K562 (cell line): ENCODE results near the gene MLLT3. TPM values are rescaled to one million over a fixed set of nuclear protein-coding genes. Genes with fewer than 3 reads are reported as not detected.

Experiments
- ATAC-seq: fragments of 200-7000 bp; cut with Tn5 transposase; 3 replicates; pipeline ENCODE4 v1.9.1; 2020; ENCODE audit warnings: moderate library complexity
- BruUV-seq: library from RNA; stranded (reverse); fragments of 400-500 nt; replicated peaks from 2 replicates; lab custom pipeline; 2021; lab: Mats Ljungman, UMichigan
- CTCF ChIA-PET: fragments of 300-600 bp; formaldehyde crosslinking; extraction: SDS; loops from one replicate; lab custom pipeline; 2021; ENCODE audit warnings: low intra/inter-chr PET ratio; lab: Yijun Ruan, JAX
- POLR2A ChIA-PET: fragments of 300-600, 350-650 bp; sonication (Branson Sonifier 250); formaldehyde crosslinking; extraction: SDS; loops from one replicate; lab custom pipeline; 2021; ENCODE audit warnings: antibody characterized with exemption, inconsistent platforms; lab: Yijun Ruan, JAX
- DNase-seq, 4 experiments: peaks; one replicate each; pipeline versions ENCODE4 v3.0.0 to v3.0.0-alpha.2; 2011 to 2018; ENCODE audit warnings: low spot score in 3 of 4, mixed read lengths in 3 of 4; ENCODE audit errors: extremely low read depth in 1 of 4
- FAIRE-seq: peaks from 2 replicates; lab custom pipeline; 2011; peaks lifted over from hg19 to GRCh38; lab: Jason Lieb, UNC
- H2AFZ ChIP-seq: 2 replicates; pipeline ENCODE4 v1.6.0; 2011; ENCODE audit warnings: low read depth, low read length, control low read depth, inconsistent platforms
- H3K27ac ChIP-seq: fragments of 200-600 bp; 3 replicates; pipeline ENCODE4 v1.8.0; 2011; ENCODE audit warnings: low read depth, mild to moderate bottlenecking, control low read depth, inconsistent platforms, low read length, moderate library complexity, mixed read lengths; ENCODE audit errors: extremely low read depth
- H3K27me3 ChIP-seq, 2 experiments: fragments of 300-600 bp in 1 of 2; 2 replicates in 1 of 2; 3 replicates in 1 of 2; pipeline versions ENCODE4 v1.6.0 to v1.8.0; 2011; ENCODE audit warnings: inconsistent platforms in 2 of 2, low read length in 2 of 2, mild to moderate bottlenecking in 1 of 2, mixed read lengths in 1 of 2, moderate library complexity in 1 of 2; ENCODE audit not compliant: control insufficient read depth in 2 of 2, insufficient read depth in 2 of 2
- H3K36me3 ChIP-seq: fragments of 300-600 bp; 3 replicates; pipeline ENCODE4 v1.8.0; 2011; ENCODE audit warnings: mild to moderate bottlenecking, low read length, inconsistent platforms; ENCODE audit not compliant: control insufficient read depth, insufficient read depth
- H3K4me1 ChIP-seq, 2 experiments: fragments of 200-600 bp in 1 of 2; replicated peaks in 1 of 2; 2 replicates in 1 of 2; 3 replicates in 1 of 2; pipeline versions ENCODE4 v1.5.1 to v1.8.0; 2011; ENCODE audit warnings: inconsistent platforms in 2 of 2, low read length in 2 of 2, mild to moderate bottlenecking in 1 of 2, mixed read lengths in 1 of 2, moderate library complexity in 1 of 2; ENCODE audit not compliant: control insufficient read depth in 2 of 2, insufficient read depth in 2 of 2
- H3K4me2 ChIP-seq: 2 replicates; pipeline ENCODE4 v1.6.1; 2011; ENCODE audit warnings: low read length, control low read depth, inconsistent platforms, mixed read lengths; ENCODE audit not compliant: insufficient read depth
- H3K4me3 ChIP-seq: fragments of 200-600 bp; sonication (generic), shearing (Covaris generic); 2 replicates; pipeline ENCODE4 v1.5.1; 2016; ENCODE audit warnings: control low read depth, inconsistent platforms
- H3K79me2 ChIP-seq: fragments of 200-600 bp; 3 replicates; pipeline ENCODE4 v1.8.0; 2011; ENCODE audit warnings: low read length, inconsistent platforms; ENCODE audit not compliant: control insufficient read depth, insufficient read depth
- H3K9ac ChIP-seq, 2 experiments: 2 replicates each; pipeline versions ENCODE4 v1.6.0 to v1.6.1; 2011; ENCODE audit warnings: low read depth in 2 of 2, low read length in 2 of 2, control low read depth in 1 of 2, inconsistent platforms in 1 of 2, mild to moderate bottlenecking in 1 of 2, mixed read lengths in 1 of 2; ENCODE audit not compliant: insufficient read depth in 1 of 2
- H3K9me1 ChIP-seq: one replicate; pipeline ENCODE4 v1.6.0; 2011; ENCODE audit warnings: inconsistent platforms, mild to moderate bottlenecking, low read length, moderate library complexity; ENCODE audit not compliant: control insufficient read depth, insufficient read depth
- H3K9me3 ChIP-seq: replicated peaks from 2 replicates; pipeline ENCODE4 v1.5.1; 2011; ENCODE audit warnings: low read depth, low read length, inconsistent platforms; ENCODE audit not compliant: control insufficient read depth, insufficient read depth
- H4K20me1 ChIP-seq: replicated peaks from 2 replicates; pipeline ENCODE4 v1.6.1; 2011; ENCODE audit warnings: low read length, inconsistent platforms, mixed read lengths; ENCODE audit not compliant: control insufficient read depth, insufficient read depth
- BCOR ChIP-seq: fragments of 450-650 bp; IDR thresholded peaks from 2 replicates; pipeline ENCODE4 v1.6.1; 2016
- CCAR2 ChIP-seq: fragments of 200-400 bp; formaldehyde crosslinking; IDR thresholded peaks from 2 replicates; pipeline ENCODE4 v1.6.1; 2017; ENCODE audit warnings: mild to moderate bottlenecking, low read depth, low read length
- FOXJ2 ChIP-seq: fragments of 200-800 bp; sonication (Bioruptor generic); IDR thresholded peaks from 2 replicates; pipeline ENCODE4 v1.6.1; 2016; ENCODE audit warnings: missing genetic modification characterization, missing compliant biosample characterization
- FOXK2 ChIP-seq, 2 experiments: fragments of 450-650 bp; IDR thresholded peaks in 1 of 2; conservative IDR thresholded peaks in 1 of 2; 2 replicates each; pipeline ENCODE4 v1.6.1; 2016; ENCODE audit warnings: low read depth in 2 of 2, mild to moderate bottlenecking in 1 of 2
- KDM2B ChIP-seq: fragments of 250-450 bp; sonication (Bioruptor Pico); IDR thresholded peaks from 2 replicates; pipeline ENCODE4 v1.8.0; 2021; ENCODE audit warnings: mild to moderate bottlenecking, moderate library complexity
- MAFF ChIP-seq: IDR thresholded peaks from 2 replicates; pipeline ENCODE4 v1.6.1; 2012; ENCODE audit warnings: low read length, improper control_type of control experiment
- NFE2L1 ChIP-seq: fragments of 450-650 bp; IDR thresholded peaks from 2 replicates; pipeline ENCODE4 v1.6.1; 2016; ENCODE audit warnings: missing genetic modification characterization, low read depth, mild to moderate bottlenecking, missing compliant biosample characterization, moderate library complexity, borderline replicate concordance
- NR2C2 ChIP-seq, 2 experiments: fragments of 200-800 bp in 1 of 2; sonication (Bioruptor generic) in 1 of 2; sonication (generic) in 1 of 2; formaldehyde crosslinking in 1 of 2; IDR thresholded peaks; 2 replicates each; pipeline versions ENCODE4 v1.6.1 to v1.8.0; 2016 to 2022; ENCODE audit warnings: mild to moderate bottlenecking in 1 of 2, missing compliant biosample characterization in 1 of 2, missing genetic modification characterization in 1 of 2, missing genetic modification reagents in 1 of 2
- POLR2A ChIP-seq: fragments of 450-650 bp; conservative IDR thresholded peaks from 2 replicates; pipeline ENCODE4 v1.6.1; 2016
- RBM17 ChIP-seq: fragments of 200-400 bp; formaldehyde crosslinking; IDR thresholded peaks from 2 replicates; pipeline ENCODE4 v1.6.1; 2017; ENCODE audit warnings: low read depth, mild to moderate bottlenecking, low read length, borderline replicate concordance
- RBM39 ChIP-seq: fragments of 200-400 bp; formaldehyde crosslinking; optimal IDR thresholded peaks from 2 replicates; pipeline ENCODE3; 2018; ENCODE audit warnings: low read depth, low read length
- SIN3A ChIP-seq, 2 experiments: fragments of 150-350 bp in 1 of 2; IDR thresholded peaks; 2 replicates each; pipeline ENCODE4 v1.6.1; 2011 to 2016; ENCODE audit warnings: borderline replicate concordance in 2 of 2, low read depth in 2 of 2, low read length in 2 of 2, mild to moderate bottlenecking in 2 of 2, moderate library complexity in 2 of 2; ENCODE audit not compliant: control insufficient read depth in 1 of 2
- TAF1 ChIP-seq: IDR thresholded peaks from 2 replicates; pipeline ENCODE4 v1.6.1; 2011; ENCODE audit warnings: mild to moderate bottlenecking, low read length, moderate library complexity; ENCODE audit not compliant: insufficient read depth, control insufficient read depth, severe bottlenecking; ENCODE audit errors: extremely low read depth
- WHSC1 ChIP-seq: IDR thresholded peaks from one replicate; pipeline ENCODE4 v1.6.1; 2012; ENCODE audit warnings: low read length, control low read depth, inconsistent platforms
- ZFP91 ChIP-seq: sonication (generic); formaldehyde crosslinking; IDR thresholded peaks from 2 replicates; pipeline ENCODE4 v1.8.0; 2022; ENCODE audit warnings: mild to moderate bottlenecking, missing genetic modification reagents
- ZNF174 ChIP-seq: fragments of 250-450 bp; sonication (Bioruptor Pico); IDR thresholded peaks from 2 replicates; pipeline ENCODE4 v1.4.0; 2020; ENCODE audit warnings: mild to moderate bottlenecking
- WGBS: fragments of 100-300 bp; shearing (Covaris generic); methylation state at CpG from one replicate; pipeline ENCODE4 v1.1.6; 2016; ENCODE audit warnings: low coverage, mixed read lengths; ENCODE audit not compliant: insufficient coverage; ENCODE audit errors: missing lambda C conversion rate; 5-methylcytosine and 5-hydroxymethylcytosine counted together
- in situ Hi-C: fragments of 300-500 bp; cut with MboI; formaldehyde crosslinking; loops from 4 replicates; pipeline ENCODE4 v1.15.0; 2018; ENCODE audit warnings: inconsistent platforms, mixed read lengths
- intact Hi-C: fragments of 100-400 bp; cut with micrococcal nuclease; formaldehyde crosslinking; loops from 2 replicates; pipeline ENCODE4 v1.14.2; 2022
- polyA plus RNA-seq, 8 experiments: library from polyadenylated mRNA; depleted of rRNA in 4 of 8; stranded (reverse) in 5 of 8; unstranded in 3 of 8; fragments of >200 nt; fragmentation: Nextera tagmentation in 2 of 8; fragmentation: Illumina TruSeq in 1 of 8; extraction: Ambion mirVana in 2 of 8; extraction: Trizol in 1 of 8; gene quantifications; 2 replicates each; pipeline versions ENCODE4 v1.2.1 to v1.2.3, GENCODE V29; 2011 to 2014; ENCODE audit warnings: inconsistent platforms in 1 of 8, missing spikeins in 1 of 8
- total RNA-seq, 7 experiments: library from RNA; depleted of rRNA in 6 of 7; stranded (reverse); fragments of >200 nt in 6 of 7; fragmentation: Illumina TruSeq in 2 of 7; extraction: Trizol in 2 of 7; gene quantifications; 2 replicates each; pipeline versions ENCODE4 v1.2.1 to v1.2.3, GENCODE V29; 2011 to 2021; ENCODE audit warnings: low replicate concordance in 1 of 7
- TF ChIP-seq, protein P1 (sequence below): fragments of 450-650 bp; IDR thresholded peaks from 2 replicates; pipeline ENCODE4 v1.6.1; 2016; ENCODE audit warnings: borderline replicate concordance
- TF ChIP-seq, protein P2 (sequence below): fragments of 450-650 bp; IDR thresholded peaks from 2 replicates; pipeline ENCODE4 v1.6.1; 2016; ENCODE audit warnings: mild to moderate bottlenecking

MLLT3 gene
- total and polyA plus RNA-seq, 9 of the 15 experiments (the other 6 are each of a cell fraction or from before 2014, with no cell fraction given), result 0.07 to 0.42 (median 0.22) TPM; not detected in 4

DNA sequence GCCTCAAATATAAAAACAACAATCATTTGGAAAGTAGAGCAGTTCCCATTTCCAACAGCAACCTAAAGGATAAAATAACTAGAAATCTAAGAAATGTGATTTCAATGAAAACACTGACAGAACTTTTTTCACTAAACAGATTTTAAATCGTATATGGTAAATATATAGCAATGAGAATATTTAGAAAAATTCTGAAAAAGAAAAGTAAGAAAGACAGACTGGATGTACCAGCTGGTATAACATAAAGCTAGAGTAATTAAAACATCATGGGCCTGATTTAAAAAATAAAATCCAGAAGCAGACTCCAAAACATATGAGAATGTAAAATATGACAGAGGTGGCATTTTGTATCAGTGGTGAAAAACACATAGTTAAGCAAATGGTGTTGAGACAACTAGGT is 308.9 kb downstream of the MLLT3 start:
- Histone ChIP-seq H3K27ac (no peak overlapping the region), H3K36me3 (no peaks in the 10 kb centered on the region), H3K9me1 (no peaks in the 10 kb centered on the region), H3K4me3 (no peak overlapping the region), H3K79me2 (no peaks in the 10 kb centered on the region), H3K27me3 (no peaks in the 10 kb centered on the region), H3K9me3 (no peaks in the 10 kb centered on the region), H4K20me1 (no peaks in the 10 kb centered on the region), H2AFZ (no peak overlapping the region), H3K9ac (no peak overlapping the region), H3K4me1 (no peaks in the 10 kb centered on the region), H3K4me2 (no peak overlapping the region)
- FAIRE-seq (no peak), DNase-seq (no peak), ATAC-seq (no peak)
- WGBS, result 0% methylated on average over 1 of the region's 1 CpG
- TF ChIP-seq MAFF (no peak), RBM17 (no peak), SIN3A (IDR thresholded peaks at IDR 0.05; ENCODE audit: borderline replicate concordance in 2 of 2, control insufficient read depth in 1 of 2, low read depth in 2 of 2, low read length in 2 of 2) (no peak), FOXK2 (conservative IDR thresholded peaks at IDR 0.05 in 1 of 2, IDR thresholded peaks at IDR 0.05 in 1 of 2; ENCODE audit: low read depth in 2 of 2) (no peak), POLR2A (no peak), BCOR (no peak), RBM39 (no peak), KDM2B (CRISPR knock-in tag) (no peak), FOXJ2 (tag) (no peak), ZFP91 (CRISPR knock-in tag) (no peak), TAF1 (no peak), ZNF174 (no peak), WHSC1 (no peak), CCAR2 (no peak), NFE2L1 (tag) (no peak), NR2C2 (CRISPR knock-in tag; IDR thresholded peaks at IDR 0.05) (no peak), NR2C2 (tag; IDR thresholded peaks at IDR 0.05) (no peak)
- TF ChIP-seq, protein P1, sequence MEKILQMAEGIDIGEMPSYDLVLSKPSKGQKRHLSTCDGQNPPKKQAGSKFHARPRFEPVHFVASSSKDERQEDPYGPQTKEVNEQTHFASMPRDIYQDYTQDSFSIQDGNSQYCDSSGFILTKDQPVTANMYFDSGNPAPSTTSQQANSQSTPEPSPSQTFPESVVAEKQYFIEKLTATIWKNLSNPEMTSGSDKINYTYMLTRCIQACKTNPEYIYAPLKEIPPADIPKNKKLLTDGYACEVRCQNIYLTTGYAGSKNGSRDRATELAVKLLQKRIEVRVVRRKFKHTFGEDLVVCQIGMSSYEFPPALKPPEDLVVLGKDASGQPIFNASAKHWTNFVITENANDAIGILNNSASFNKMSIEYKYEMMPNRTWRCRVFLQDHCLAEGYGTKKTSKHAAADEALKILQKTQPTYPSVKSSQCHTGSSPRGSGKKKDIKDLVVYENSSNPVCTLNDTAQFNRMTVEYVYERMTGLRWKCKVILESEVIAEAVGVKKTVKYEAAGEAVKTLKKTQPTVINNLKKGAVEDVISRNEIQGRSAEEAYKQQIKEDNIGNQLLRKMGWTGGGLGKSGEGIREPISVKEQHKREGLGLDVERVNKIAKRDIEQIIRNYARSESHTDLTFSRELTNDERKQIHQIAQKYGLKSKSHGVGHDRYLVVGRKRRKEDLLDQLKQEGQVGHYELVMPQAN, result no peak
- TF ChIP-seq, protein P2, sequence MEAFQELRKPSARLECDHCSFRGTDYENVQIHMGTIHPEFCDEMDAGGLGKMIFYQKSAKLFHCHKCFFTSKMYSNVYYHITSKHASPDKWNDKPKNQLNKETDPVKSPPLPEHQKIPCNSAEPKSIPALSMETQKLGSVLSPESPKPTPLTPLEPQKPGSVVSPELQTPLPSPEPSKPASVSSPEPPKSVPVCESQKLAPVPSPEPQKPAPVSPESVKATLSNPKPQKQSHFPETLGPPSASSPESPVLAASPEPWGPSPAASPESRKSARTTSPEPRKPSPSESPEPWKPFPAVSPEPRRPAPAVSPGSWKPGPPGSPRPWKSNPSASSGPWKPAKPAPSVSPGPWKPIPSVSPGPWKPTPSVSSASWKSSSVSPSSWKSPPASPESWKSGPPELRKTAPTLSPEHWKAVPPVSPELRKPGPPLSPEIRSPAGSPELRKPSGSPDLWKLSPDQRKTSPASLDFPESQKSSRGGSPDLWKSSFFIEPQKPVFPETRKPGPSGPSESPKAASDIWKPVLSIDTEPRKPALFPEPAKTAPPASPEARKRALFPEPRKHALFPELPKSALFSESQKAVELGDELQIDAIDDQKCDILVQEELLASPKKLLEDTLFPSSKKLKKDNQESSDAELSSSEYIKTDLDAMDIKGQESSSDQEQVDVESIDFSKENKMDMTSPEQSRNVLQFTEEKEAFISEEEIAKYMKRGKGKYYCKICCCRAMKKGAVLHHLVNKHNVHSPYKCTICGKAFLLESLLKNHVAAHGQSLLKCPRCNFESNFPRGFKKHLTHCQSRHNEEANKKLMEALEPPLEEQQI, result no peak
- BruUV-seq, result no TSS peak
- intact Hi-C loops, result no loop called here
- ChIA-PET CTCF (no interaction called here), POLR2A (no interaction called here)
- in situ Hi-C loops, result no loop called here
